Measurements from ENCODE around the gene PSME3IP1. TPM values are rescaled to one million over a fixed set of nuclear protein-coding genes. Genes with fewer than 3 reads are reported as not detected.

PSME3IP1 gene
- total and polyA plus RNA-seq, 2 of the 8 experiments (the other 6 are each of a cell fraction or from before 2014, with no cell fraction given) = 95.1 to 98.3 TPM

DNA sequence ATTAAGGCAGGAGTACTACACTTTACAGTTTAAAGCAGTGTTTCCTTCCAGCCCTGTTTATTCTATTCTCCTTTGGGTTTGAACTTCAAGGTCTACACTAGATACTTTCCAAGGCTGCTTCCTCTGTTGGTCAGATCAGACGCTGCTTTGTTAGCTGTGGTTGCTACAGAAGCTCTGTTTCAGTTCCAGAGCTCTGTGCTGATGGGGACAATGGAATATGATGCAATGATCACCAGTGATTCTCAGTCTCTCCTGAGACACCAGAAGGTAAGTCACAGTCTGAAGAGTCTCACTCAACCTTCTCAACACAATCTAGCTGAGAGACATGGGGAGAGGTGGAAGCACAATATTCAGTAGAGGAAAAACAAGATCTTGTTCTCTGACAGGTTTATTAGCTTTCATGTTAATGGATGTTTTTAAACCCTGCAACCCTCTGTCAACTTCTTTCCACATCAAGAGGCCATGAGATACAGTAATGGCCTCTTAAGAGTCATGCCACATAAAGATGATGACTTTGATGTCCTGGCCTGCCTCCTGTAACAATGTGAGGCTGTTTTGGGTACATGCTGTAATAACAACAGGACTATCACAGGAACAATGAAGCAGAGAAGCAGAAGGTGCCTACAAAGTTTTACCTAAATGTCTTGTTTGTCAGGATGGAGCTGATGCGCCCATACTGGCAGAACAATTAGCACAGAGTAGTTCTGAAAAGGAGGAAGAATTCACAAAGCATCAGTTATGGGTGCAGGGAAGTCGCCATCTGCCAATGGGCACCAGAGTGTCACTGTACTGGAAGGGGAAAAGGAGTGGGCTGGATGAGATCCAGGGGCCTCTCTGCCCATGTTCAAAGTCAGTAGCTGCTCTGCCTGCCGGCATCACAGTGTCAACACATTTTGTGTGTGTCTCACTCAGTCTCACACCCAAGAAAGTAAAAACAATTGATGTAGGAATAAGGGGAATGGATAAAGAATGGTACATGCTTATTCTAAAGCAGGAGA, 33.4 kb downstream of the PSME3IP1 start:
- POLR2A ChIA-PET (ENCODE audit: partially characterized antibody) = interaction anchor here (0.7 to 3.0 kb wide), 4 partner anchors 10 to 114 kb away, joined by 3 to 11 read pairs (median 3); partner anchors contain the start of genes PSME3IP1 and RSPRY1
- TF ChIP-seq NRF1 (IDR thresholded peaks at IDR 0.05; ENCODE audit: low read depth, low read length) (no peak), HDAC2 (IDR thresholded peaks at IDR 0.05; ENCODE audit: borderline replicate concordance in 1 of 2, low read depth in 2 of 2, low read length in 2 of 2) (no peak), EGR1 (IDR thresholded peaks at IDR 0.05; ENCODE audit: borderline replicate concordance, low read depth, low read length) (no peak), CBX8 (IDR thresholded peaks at IDR 0.05; ENCODE audit: borderline replicate concordance, low read depth, low read length) (no peak), SIX5 (IDR thresholded peaks at IDR 0.05; ENCODE audit: low read depth, low read length) (no peak), TBP (IDR thresholded peaks at IDR 0.05; ENCODE audit: low read depth, low read length) (no peak), SP2 (IDR thresholded peaks at IDR 0.05; ENCODE audit: low read length) (no peak)
- TF ChIP-seq, protein P1, sequence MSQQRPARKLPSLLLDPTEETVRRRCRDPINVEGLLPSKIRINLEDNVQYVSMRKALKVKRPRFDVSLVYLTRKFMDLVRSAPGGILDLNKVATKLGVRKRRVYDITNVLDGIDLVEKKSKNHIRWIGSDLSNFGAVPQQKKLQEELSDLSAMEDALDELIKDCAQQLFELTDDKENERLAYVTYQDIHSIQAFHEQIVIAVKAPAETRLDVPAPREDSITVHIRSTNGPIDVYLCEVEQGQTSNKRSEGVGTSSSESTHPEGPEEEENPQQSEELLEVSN (IDR thresholded peaks at IDR 0.05) = no peak

More for the DNA sequence above, 33.4 kb downstream of the PSME3IP1 start:
- Histone ChIP-seq H2BK15ac (ENCODE audit: low read length) (no peak overlapping the region), H3K9me3 (ENCODE audit: insufficient read depth in 2 of 2, low read depth in 1 of 2, low read length in 1 of 2) (no peaks in the 10 kb centered on the region), H3K4me2 (ENCODE audit: insufficient read depth in 1 of 2, low read depth in 2 of 2, low read length in 2 of 2) (no peak overlapping the region), H3K56ac (replicated peaks; ENCODE audit: insufficient read length, low read depth, low read length) (no peak overlapping the region), H4K91ac (replicated peaks; ENCODE audit: insufficient read length, low read length) (no peak overlapping the region), H2BK12ac (ENCODE audit: low read depth, low read length) (no peak overlapping the region), H2BK120ac (replicated peaks; ENCODE audit: low read depth, low read length) (no peak overlapping the region), H2AK5ac (ENCODE audit: low read depth, low read length) (no peak overlapping the region), H3K27ac (ENCODE audit: low read depth, low read length) (no peak overlapping the region), H3K4me3 (ENCODE audit: extremely low read depth in 1 of 4, insufficient read depth in 2 of 4, low read depth in 3 of 4, low read length in 4 of 4) (no peak overlapping the region), H3K14ac (ENCODE audit: insufficient read length) (no peak overlapping the region), H3K79me2 (ENCODE audit: control insufficient read depth in 1 of 2, insufficient read depth in 2 of 2, low read length in 2 of 2) (no peaks in the 10 kb centered on the region), H4K8ac (ENCODE audit: extremely low read depth, insufficient read depth, low read length) (no peak overlapping the region), H2AFZ (ENCODE audit: low read length) (no peak overlapping the region), H2BK5ac (ENCODE audit: low read depth, low read length) (no peak overlapping the region), H4K20me1 (replicated peaks in 1 of 2; ENCODE audit: control insufficient read depth in 1 of 2, insufficient read depth in 2 of 2, low read length in 2 of 2) (no peaks in the 10 kb centered on the region), H3K4ac (replicated peaks; ENCODE audit: insufficient read length, low read depth, low read length) (no peak overlapping the region), H3K23me2 (ENCODE audit: low read depth, low read length) (no peaks in the 10 kb centered on the region), H2BK20ac (ENCODE audit: low read length) (no peak overlapping the region), H3K23ac (ENCODE audit: insufficient read length) (no peak overlapping the region), H4K5ac (ENCODE audit: insufficient read length, low read depth, low read length) (no peak overlapping the region), H3K9ac (replicated peaks in 1 of 4; ENCODE audit: extremely low read depth in 1 of 4, low read depth in 3 of 4, low read length in 3 of 4) (no peak overlapping the region; a peak in 1 of 7 replicates), H3K18ac (ENCODE audit: extremely low read depth, low read length) (no peak overlapping the region), H3K4me1 (replicated peaks in 1 of 4; ENCODE audit: control insufficient read depth in 3 of 4, insufficient read depth in 4 of 4, low read length in 3 of 4) (peaks cover 2 to 19% (median 11%) of the 10 kb centered on the region in 4 experiments), H3K79me1 (ENCODE audit: low read depth, low read length) (no peaks in the 10 kb centered on the region), H3K27me3 (replicated peaks in 1 of 4; ENCODE audit: control insufficient read depth in 3 of 4, extremely low read depth in 1 of 4, insufficient read depth in 3 of 4, low read length in 3 of 4) (no peaks in the 10 kb centered on the region), H3K36me3 (ENCODE audit: control insufficient read depth in 2 of 4, insufficient read depth in 4 of 4, low read length in 3 of 4) (peaks cover 13 to 34% (median 21%) of the 10 kb centered on the region in 4 experiments; a peak in 7 of 8 replicates)
- FAIRE-seq (no peak), DNase-seq (ENCODE audit: low read depth in 1 of 2, low spot score in 2 of 2) (no peak)
- CTCF ChIA-PET (ENCODE audit: partially characterized antibody) = interaction anchor here (0.9 to 2.4 kb wide), 13 partner anchors 9 to 265 kb away, joined by 3 to 9 read pairs (median 5); partner anchors contain the start of gene CPNE2
- 87% methylated on average over 4 of the region's 4 CpGs; no CpG with 5 or more reads in 1 of the 2 experiments for WGBS, 2 experiments (ENCODE audit: extremely low coverage in 1 of 2, insufficient coverage in 1 of 2, insufficient read length in 1 of 2, insufficient replicate concordance in 2 of 2, low coverage in 1 of 2, low lambda C conversion rate in 2 of 2, missing lambda C conversion rate in 1 of 2)
